GM23338 (cell line): ENCODE measurements around the gene MCEE. TPM values are rescaled to one million over a fixed set of nuclear protein-coding genes. Genes with fewer than 3 reads are reported as not detected.

Experiments used
- ATAC-seq: fragments of 200-7000 bp; cut with Tn5 transposase; 3 replicates; pipeline ENCODE4 v1.9.1; 2020
- DNase-seq: peaks from one replicate; pipeline ENCODE4 v3.0.0-alpha.2; 2015; ENCODE audit warnings: low spot score
- H2AFZ ChIP-seq: fragments of 200-600 bp; sonication (generic); 2 replicates; pipeline ENCODE4 v1.8.0; 2016; ENCODE audit warnings: antibody characterized with exemption, mild to moderate bottlenecking, moderate library complexity
- H3F3A ChIP-seq: fragments of 200-600 bp; sonication (generic); replicated peaks from 2 replicates; pipeline ENCODE4 v1.8.0; 2017; ENCODE audit warnings: antibody characterized with exemption, mixed run types, low read depth
- H3K27ac ChIP-seq: fragments of 200-600 bp; sonication (generic); 2 replicates; pipeline ENCODE4 v1.6.1; 2016; ENCODE audit warnings: low read depth
- H3K27me3 ChIP-seq: fragments of 200-600 bp; sonication (generic); 2 replicates; pipeline ENCODE4 v1.8.0; 2016; ENCODE audit warnings: mild to moderate bottlenecking, mixed run types, moderate library complexity; ENCODE audit not compliant: insufficient read depth
- H3K36me3 ChIP-seq: fragments of 200-600 bp; sonication (generic); 2 replicates; pipeline ENCODE4 v1.8.0; 2016; ENCODE audit warnings: mild to moderate bottlenecking; ENCODE audit not compliant: insufficient read depth
- H3K4me1 ChIP-seq: fragments of 200-600 bp; sonication (generic); 2 replicates; pipeline ENCODE4 v1.8.0; 2016; ENCODE audit warnings: mild to moderate bottlenecking, moderate library complexity; ENCODE audit not compliant: insufficient read depth
- H3K4me2 ChIP-seq: fragments of 200-600 bp; sonication (generic); 2 replicates; pipeline ENCODE4 v1.7.1; 2017; ENCODE audit warnings: mixed run types
- H3K4me3 ChIP-seq: fragments of 200-600 bp; sonication (generic); 2 replicates; pipeline ENCODE4 v1.6.1; 2016; ENCODE audit warnings: mixed run types
- H3K79me2 ChIP-seq: fragments of 200-600 bp; sonication (generic); replicated peaks from 2 replicates; pipeline ENCODE4 v1.8.0; 2017; ENCODE audit warnings: mild to moderate bottlenecking; ENCODE audit not compliant: insufficient read depth
- H3K9me2 ChIP-seq: fragments of 200-600 bp; sonication (generic); 2 replicates; pipeline ENCODE4 v1.8.0; 2017; ENCODE audit not compliant: insufficient read depth
- H4K20me1 ChIP-seq: fragments of 200-600 bp; sonication (generic); replicated peaks from 2 replicates; pipeline ENCODE4 v1.8.0; 2017; ENCODE audit warnings: mild to moderate bottlenecking; ENCODE audit not compliant: insufficient read depth
- H3K27ac Mint-ChIP-seq: 2 replicates; pipeline ENCODE4 v1.8.0; 2020; ENCODE audit warnings: inconsistent platforms, mild to moderate bottlenecking, moderate library complexity, mixed read lengths
- H3K27me3 Mint-ChIP-seq: 3 replicates; pipeline ENCODE4 v1.8.0; 2022; ENCODE audit warnings: low read depth, mild to moderate bottlenecking, moderate library complexity, mixed read lengths, inconsistent platforms; ENCODE audit not compliant: insufficient read depth, poor library complexity
- H3K36me3 Mint-ChIP-seq: 3 replicates; pipeline ENCODE4 v1.8.0; 2021; ENCODE audit warnings: low read depth, mild to moderate bottlenecking, inconsistent platforms, moderate library complexity, mixed read lengths
- H3K4me1 Mint-ChIP-seq: 3 replicates; pipeline ENCODE4 v1.8.0; 2020; ENCODE audit warnings: mild to moderate bottlenecking, inconsistent platforms, mixed read lengths
- H3K4me3 Mint-ChIP-seq: 3 replicates; pipeline ENCODE4 v1.8.0; 2021; ENCODE audit warnings: moderate library complexity, mild to moderate bottlenecking, inconsistent platforms, mixed read lengths
- H3K9me3 Mint-ChIP-seq: 3 replicates; pipeline ENCODE4 v1.8.0; 2020; ENCODE audit warnings: moderate library complexity, mild to moderate bottlenecking, inconsistent platforms, mixed read lengths
- CTCF ChIP-seq, 2 experiments: fragments of 200-600 bp in 1 of 2; sonication (generic) in 1 of 2; conservative IDR thresholded peaks; 2 replicates each; pipeline versions ENCODE4 v1.5.1 to v1.6.1; 2016 to 2017; ENCODE audit warnings: antibody characterized with exemption in 2 of 2, low read depth in 2 of 2, mild to moderate bottlenecking in 2 of 2, moderate library complexity in 1 of 2
- ETS1 ChIP-seq: IDR thresholded peaks from 2 replicates; pipeline ENCODE4 v1.6.1; 2016; ENCODE audit warnings: antibody characterized with exemption
- ZNF331 ChIP-seq: fragments of 250-450 bp; sonication (Bioruptor Pico); IDR thresholded peaks from 2 replicates; pipeline ENCODE4 v1.5.0; 2020; ENCODE audit warnings: low read depth, mild to moderate bottlenecking, moderate library complexity
- ZNF462 ChIP-seq: fragments of 250-450 bp; sonication (Bioruptor Pico); IDR thresholded peaks from 2 replicates; pipeline ENCODE4 v1.5.0; 2020; ENCODE audit warnings: mild to moderate bottlenecking, moderate library complexity
- polyA plus RNA-seq: library from polyadenylated mRNA; unstranded; fragments of >200 nt; fragmentation: Nextera tagmentation; extraction: Ambion mirVana; gene quantifications from 2 replicates; pipeline ENCODE4 v1.2.1, GENCODE V29; 2016
- total RNA-seq: library from RNA; depleted of rRNA; stranded (reverse); fragments of >200 nt; shearing (Covaris generic); gene quantifications from 2 replicates; pipeline ENCODE4 v1.2.3, GENCODE V29; 2014

The MCEE gene
- total and polyA plus RNA-seq, 2 experiments from 2014 or later = 8.4 to 26.2 TPM

- no peak for TF ChIP-seq ZNF462 (CRISPR knock-in tag)
Observed at GRCh38 chr2:71154279-71154678, 24.2 kb upstream of the MCEE start (continued).

DNA sequence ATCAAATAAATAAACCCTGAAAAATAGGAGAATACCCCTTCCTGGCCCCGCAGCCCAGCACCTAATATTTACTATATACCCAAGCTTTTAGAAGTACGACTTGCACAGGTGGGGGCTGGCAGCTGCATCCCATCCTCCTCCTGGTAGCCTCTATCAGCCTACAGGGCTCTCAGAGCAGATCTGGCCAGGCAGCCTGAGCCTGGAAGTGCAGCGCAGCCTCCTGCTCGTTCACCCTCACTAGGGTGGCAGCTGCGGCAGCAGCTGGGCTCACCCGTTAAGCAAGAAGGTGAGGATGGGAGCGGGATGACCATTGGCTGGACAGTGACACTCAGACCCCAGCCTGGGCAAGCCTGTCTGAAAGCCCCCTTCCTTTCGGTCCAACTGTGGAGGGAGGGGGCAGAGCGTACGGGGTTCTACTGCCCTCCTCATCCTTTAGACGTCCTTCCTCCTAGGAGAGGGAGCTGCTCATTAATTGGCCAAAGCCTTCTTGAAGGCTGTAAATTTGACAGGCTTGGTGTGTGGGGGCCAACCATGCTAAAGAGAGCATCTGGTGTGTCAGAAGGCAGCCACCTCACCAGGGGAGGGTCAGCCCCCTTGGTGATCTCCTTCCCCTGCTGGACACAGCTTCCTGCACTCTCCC lies 23.7 kb upstream of the MCEE start:
- Mint-ChIP-seq H3K4me1 (peaks cover 16% of the 10 kb centered on the region), H3K27me3 (peaks cover 15% of the 10 kb centered on the region), H3K9me3 (no peaks in the 10 kb centered on the region), H3K27ac (no peak overlapping the region), H3K36me3 (peaks cover 17% of the 10 kb centered on the region), H3K4me3 (no peak overlapping the region)
- Histone ChIP-seq H3K36me3 (peaks cover 11% of the 10 kb centered on the region; the same call in 1 of the 2 replicates), H3K4me3 (no peak overlapping the region), H3K9me2 (0 out of 2 replicates have a peak, but pooled peaks cover 2% of the 10 kb centered on the region), H2AFZ (no peak overlapping the region), H3K27ac (no peak overlapping the region), H3F3A (0 out of 2 replicates have a peak, but pooled peaks cover 5% of the 10 kb centered on the region), H3K79me2 (no peaks in the 10 kb centered on the region), H3K4me1 (peaks cover 6% of the 10 kb centered on the region), H3K4me2 (no peak overlapping the region), H3K27me3 (no peaks in the 10 kb centered on the region), H4K20me1 (peaks cover 6% of the 10 kb centered on the region; the same call in 1 of the 2 replicates)
- no peak for TF ChIP-seq ZNF331 (CRISPR knock-in tag)
- ATAC-seq = no peak
- no peak for DNase-seq

- Histone ChIP-seq H3K79me2 (no peaks in the 10 kb centered on the region), H3F3A (0 out of 2 replicates have a peak, but pooled peaks cover 5% of the 10 kb centered on the region), H3K9me2 (0 out of 2 replicates have a peak, but pooled peaks cover 2% of the 10 kb centered on the region), H3K27ac (no peak overlapping the region), H4K20me1 (peaks cover 6% of the 10 kb centered on the region; the same call in 1 of the 2 replicates), H3K4me1 (no peaks in the 10 kb centered on the region; the same call in 1 of the 2 replicates), H3K4me2 (no peak overlapping the region), H2AFZ (no peak overlapping the region), H3K27me3 (no peaks in the 10 kb centered on the region), H3K36me3 (peaks cover 32% of the 10 kb centered on the region), H3K4me3 (no peak overlapping the region)
- H3K9me3 Mint-ChIP-seq = no peaks in the 10 kb centered on the region
- peaks cover 12% of the 10 kb centered on the region for H3K27me3 Mint-ChIP-seq
- ATAC-seq = peak; percentile 53
- H3K27ac Mint-ChIP-seq = no peak overlapping the region
- peaks cover 8% of the 10 kb centered on the region for H3K4me1 Mint-ChIP-seq
- no peak for DNase-seq
- peaks cover 33% of the 10 kb centered on the region for H3K36me3 Mint-ChIP-seq
- TF ChIP-seq ZNF331 (CRISPR knock-in tag) (no peak), ETS1 (no peak), CTCF (conservative IDR thresholded peaks at IDR 0.05; ENCODE audit: low read depth in 2 of 2) (no peak; a peak in 1 of 4 replicates)
- H3K4me3 Mint-ChIP-seq = no peak overlapping the region
Observed at GRCh38 chr2:71151620-71152019, 21.6 kb upstream of the MCEE start.
